Epidermal melanocyte (primary cell): ENCODE data around the gene NASP.

Experiments
- DNase-seq: peaks from one replicate; pipeline ENCODE4 v3.0.0; 2011; ENCODE audit warnings: low spot score; ENCODE audit not compliant: insufficient read length

Gene NASP, protein sequence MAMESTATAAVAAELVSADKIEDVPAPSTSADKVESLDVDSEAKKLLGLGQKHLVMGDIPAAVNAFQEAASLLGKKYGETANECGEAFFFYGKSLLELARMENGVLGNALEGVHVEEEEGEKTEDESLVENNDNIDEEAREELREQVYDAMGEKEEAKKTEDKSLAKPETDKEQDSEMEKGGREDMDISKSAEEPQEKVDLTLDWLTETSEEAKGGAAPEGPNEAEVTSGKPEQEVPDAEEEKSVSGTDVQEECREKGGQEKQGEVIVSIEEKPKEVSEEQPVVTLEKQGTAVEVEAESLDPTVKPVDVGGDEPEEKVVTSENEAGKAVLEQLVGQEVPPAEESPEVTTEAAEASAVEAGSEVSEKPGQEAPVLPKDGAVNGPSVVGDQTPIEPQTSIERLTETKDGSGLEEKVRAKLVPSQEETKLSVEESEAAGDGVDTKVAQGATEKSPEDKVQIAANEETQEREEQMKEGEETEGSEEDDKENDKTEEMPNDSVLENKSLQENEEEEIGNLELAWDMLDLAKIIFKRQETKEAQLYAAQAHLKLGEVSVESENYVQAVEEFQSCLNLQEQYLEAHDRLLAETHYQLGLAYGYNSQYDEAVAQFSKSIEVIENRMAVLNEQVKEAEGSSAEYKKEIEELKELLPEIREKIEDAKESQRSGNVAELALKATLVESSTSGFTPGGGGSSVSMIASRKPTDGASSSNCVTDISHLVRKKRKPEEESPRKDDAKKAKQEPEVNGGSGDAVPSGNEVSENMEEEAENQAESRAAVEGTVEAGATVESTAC

DNA sequence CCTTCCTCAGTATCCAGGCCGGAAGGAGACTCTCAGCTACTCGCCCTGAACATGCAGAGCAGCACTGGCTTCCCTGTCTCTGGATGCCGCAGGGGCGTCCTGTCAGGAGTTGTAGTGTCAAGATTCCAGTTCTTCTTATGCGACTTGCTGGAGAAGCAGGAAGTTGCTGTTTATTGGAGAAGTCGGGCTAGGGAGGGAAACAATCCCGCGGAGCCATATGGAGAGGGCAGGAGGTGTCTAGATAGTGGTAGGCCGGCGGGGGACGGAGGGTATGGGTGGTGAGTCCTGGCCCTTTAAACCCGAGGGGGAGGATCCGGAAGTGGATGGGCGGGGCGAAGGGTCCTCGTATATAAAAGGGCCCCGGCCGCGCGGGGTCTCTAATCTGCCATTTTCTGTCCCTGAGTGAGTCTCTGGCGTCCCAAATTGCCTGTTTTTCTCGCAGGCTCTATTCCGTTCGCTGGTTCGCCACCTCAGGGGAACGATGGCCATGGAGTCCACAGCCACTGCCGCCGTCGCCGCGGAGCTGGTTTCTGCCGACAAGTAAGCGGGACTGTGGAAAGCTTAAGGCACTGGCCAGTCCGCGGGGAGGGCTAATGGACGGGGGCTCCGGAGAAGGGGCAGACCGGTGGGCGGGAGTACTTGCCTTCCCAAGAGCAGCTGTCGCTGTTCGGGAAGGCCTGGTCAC lies at the start of gene NASP:
NASP (plus strand) TSS at position 376 of the 685 bp plus-strand sequence; CDS start at position 482, 106 bp downstream.
- peak; percentile 66 for DNase-seq

- no peak for DNase-seq
Observed at GRCh38 chr1:45535988-45536766, 47.7 kb upstream of the NASP start.

DNA sequence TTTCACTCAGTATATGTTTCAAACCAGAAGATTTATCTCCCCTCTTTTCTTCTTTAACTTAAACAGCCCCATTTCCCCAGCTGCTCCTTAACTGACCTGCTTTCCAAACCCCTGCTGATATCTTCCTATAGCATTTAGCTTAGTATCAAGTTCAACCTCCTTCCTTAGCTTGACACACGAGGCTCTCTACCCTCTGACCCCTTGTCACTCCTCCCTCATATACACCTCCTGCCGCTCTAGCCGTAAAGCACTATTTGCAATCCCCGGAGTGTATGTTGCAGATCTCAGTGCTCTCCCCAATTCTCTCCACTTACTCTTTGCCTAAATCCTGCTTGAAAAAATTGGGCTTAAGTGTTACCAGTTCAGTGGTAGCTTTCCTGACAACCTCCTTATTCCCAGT lies 47.0 kb upstream of the NASP start:
- DNase-seq: no peak

DNA sequence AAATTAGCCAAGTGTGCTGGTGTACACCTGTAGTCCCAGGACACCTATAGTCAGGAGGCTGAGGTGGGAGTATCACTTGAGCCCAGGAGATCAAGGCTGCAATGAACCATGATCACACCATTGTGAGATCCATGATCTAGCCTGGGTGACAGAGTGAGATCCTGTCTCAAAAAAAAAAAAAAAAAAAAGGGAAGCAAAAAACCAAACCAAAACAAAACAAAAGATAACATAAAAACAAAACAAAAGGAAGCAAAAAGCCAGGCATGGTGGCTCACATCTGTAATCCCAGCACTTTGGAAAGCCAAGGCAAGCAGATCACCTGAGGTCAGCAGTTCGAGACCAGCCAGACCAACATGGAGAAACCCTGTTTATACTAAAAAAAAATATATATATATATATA lies 42.6 kb upstream of the NASP start:
- DNase-seq: no peak

GRCh38 chr1:45542591-45542990 lies 41.2 kb upstream of the NASP start:
- DNase-seq: no peak

GRCh38 chr1:45543581-45544417 lies 40.0 kb upstream of the NASP start:
- DNase-seq: no peak

GRCh38 chr1:45544530-45544929 lies 39.3 kb upstream of the NASP start:
- no peak for DNase-seq

- no peak for DNase-seq
Observed at GRCh38 chr1:45545019-45545493, 38.8 kb upstream of the NASP start.

DNA sequence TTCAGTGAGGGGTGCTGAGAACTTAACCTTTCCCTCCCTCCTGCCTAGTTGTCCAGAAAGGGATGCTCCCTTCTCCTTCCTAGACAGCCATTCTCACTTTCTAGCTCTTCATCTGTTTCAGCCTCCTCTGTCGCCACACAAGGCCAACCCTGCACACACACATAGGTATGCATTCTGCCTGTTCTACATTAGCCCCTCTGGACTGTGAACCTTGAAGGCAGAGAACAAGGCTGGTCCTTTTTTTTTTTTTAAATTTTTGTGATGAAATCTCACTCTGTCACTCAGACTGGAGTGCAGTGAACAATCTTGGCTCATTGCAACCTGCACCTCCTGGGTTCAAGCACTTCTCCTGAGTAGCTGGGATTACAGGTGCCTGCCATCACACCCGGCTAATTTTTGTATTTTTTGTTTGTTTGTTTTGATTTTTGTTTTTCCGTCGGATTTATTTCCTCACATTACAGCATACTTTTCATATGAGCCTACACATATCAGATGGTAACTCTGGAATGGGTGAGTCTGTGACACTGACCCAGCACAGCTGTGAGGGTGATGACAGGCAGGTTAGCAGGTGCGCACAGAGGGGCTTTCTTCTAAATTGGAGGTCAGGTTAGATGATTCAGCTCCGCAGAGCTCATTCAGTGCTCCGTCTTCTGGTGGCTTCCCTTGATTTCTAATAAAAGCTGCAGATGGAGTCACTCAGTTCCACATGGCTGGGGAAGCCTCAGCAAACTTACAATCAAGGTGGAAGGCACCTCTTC lies 38.1 kb upstream of the NASP start:
- no peak for DNase-seq

- DNase-seq: peak; percentile 56
Observed at GRCh38 chr1:45550401-45551351, 33.2 kb upstream of the NASP start, which contains the start of gene AKR1A1. AKR1A1 (plus strand) TSS chr1:45550826; CDS start chr1:45561795, 10,969 bp downstream.

GRCh38 chr1:45551684-45552083 lies 32.2 kb upstream of the NASP start:
- DNase-seq: no peak

- DNase-seq: no peak
Observed at GRCh38 chr1:45552331-45552730, 31.5 kb upstream of the NASP start.

DNA sequence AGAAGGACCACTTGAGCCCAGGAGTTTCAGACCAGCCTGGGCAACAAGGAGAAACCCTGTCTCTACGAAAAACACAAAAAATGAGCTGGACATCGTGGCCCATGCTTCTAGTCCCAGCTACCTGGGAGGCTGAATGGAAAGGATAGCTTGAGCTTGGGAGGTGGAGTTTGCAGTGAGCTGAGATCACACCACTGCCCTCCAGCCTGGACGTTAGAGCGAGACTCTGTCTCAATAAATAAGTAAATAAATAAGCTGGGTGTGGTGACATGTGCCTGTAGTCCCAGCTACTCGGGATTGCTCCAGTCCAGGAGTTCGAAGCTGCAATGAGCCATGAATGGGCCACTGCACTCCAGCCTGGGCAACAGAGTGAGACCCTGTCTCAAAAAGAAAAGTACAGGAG lies 29.6 kb upstream of the NASP start:
- no peak for DNase-seq

- DNase-seq: no peak
Observed at GRCh38 chr1:45557422-45557944, 26.4 kb upstream of the NASP start.

- DNase-seq: no peak
Observed at GRCh38 chr1:45563843-45564242, 20.0 kb upstream of the NASP start.

DNA sequence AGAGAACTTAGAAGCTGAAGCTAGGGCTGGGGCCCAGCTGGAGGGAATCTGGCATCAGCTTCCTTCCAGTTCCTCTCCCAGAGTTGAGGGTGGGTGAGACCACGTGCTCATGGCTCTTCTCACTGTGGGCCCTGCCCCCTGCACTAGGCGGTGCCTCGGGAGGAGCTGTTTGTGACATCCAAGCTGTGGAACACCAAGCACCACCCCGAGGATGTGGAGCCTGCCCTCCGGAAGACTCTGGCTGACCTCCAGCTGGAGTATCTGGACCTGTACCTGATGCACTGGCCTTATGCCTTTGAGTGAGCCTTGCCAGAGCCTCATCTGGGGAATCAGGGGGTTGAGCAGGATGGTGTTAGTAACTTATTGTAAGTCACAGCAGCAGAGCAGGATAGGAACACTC lies 17.1 kb upstream of the NASP start:
- no peak for DNase-seq

GRCh38 chr1:45567911-45568310 lies 15.9 kb upstream of the NASP start:
- no peak for DNase-seq

GRCh38 chr1:45568421-45568820 lies 15.4 kb upstream of the NASP start:
- DNase-seq: no peak
